ENCODE data around the gene GLYAT.
"Not testable (repeated sequence)": the region's sequence is repeated elsewhere in the genome, so short reads cannot be mapped to it uniquely, and the experiment has no call there.

The GLYAT gene

GRCh38 chr11:58693026-58693425 lies 38.7 kb downstream of the GLYAT start:
- Histone ChIP-seq H3K9me3 (ENCODE audit: control insufficient read depth, low read length) (no peaks in the 10 kb centered on the region), H3K4me1 (ENCODE audit: control insufficient read depth, insufficient read depth, low read length) (no peaks in the 10 kb centered on the region), H3K36me3 (ENCODE audit: control insufficient read depth, insufficient read depth, low read length) (no peaks in the 10 kb centered on the region), H3K27me3 (ENCODE audit: control insufficient read depth, insufficient read depth, low read length) (no peaks in the 10 kb centered on the region), H3K9ac (ENCODE audit: low read length) (no peak overlapping the region), H3K4me3 (ENCODE audit: low read length) (no peak overlapping the region)

DNA sequence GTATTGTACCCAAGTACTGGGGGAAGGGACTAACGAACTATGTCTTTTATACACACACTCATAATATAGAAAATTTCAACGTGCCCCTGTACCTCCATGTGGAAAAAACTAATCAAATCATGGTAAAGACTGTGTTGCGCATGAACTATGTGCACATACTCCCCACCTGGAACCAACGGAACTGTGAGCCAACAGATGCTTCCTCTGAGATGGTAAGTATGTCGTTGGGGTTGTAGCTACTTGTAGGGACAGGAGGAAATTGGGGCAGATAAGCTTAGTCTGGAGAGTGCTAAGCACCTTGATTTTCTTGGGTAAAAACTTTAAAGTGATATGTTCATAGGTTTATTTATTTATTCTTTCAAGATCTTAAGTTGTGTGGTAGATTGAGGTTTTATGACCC lies 40.1 kb downstream of the GLYAT start:
- H3K9me3 ChIP-seq (ENCODE audit: control insufficient read depth, low read length): no peaks in the 10 kb centered on the region
- no peaks in the 10 kb centered on the region for H3K36me3 ChIP-seq (ENCODE audit: control insufficient read depth, insufficient read depth, low read length)
- H3K27me3 ChIP-seq (ENCODE audit: control insufficient read depth, insufficient read depth, low read length): no peaks in the 10 kb centered on the region
- no peaks in the 10 kb centered on the region for H3K4me1 ChIP-seq (ENCODE audit: control insufficient read depth, insufficient read depth, low read length)
- no peak overlapping the region for H3K9ac ChIP-seq (ENCODE audit: low read length)
- no peak overlapping the region for H3K4me3 ChIP-seq (ENCODE audit: low read length)

DNA sequence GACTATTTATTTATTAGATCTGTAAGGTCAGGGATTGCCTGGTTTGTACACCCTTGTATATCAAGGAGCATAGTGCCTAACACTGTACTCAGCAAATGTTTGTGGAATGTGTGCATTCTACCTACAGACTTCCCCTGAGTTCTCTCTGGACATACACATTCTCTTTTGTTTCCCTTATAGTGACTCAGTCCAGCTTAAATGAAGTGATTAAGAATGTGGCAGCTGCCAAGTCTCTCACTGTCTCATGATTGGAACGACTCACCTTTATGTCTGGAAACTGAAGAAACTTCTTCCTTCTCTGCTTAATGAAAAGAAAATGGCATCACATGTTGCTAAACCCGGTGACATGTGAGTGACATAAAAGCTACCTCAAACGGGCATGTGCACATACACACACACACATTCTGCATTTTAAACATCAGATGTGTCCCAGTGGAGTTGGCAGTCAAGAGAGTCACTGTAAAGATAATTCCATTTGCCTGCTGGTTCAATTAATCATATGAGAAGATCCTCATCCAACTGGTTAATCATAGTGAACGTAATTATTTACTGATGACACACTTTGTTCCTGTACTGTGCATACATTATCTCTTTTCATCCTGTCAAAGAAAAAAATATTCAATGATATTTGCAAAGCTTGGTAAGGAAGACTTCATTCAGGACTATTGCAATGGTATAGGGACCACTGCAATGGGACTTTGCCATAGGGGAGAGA lies 42.8 kb downstream of the GLYAT start:
- no peak overlapping the region for H3K9ac ChIP-seq (ENCODE audit: low read length)
- H3K36me3 ChIP-seq (ENCODE audit: control insufficient read depth, insufficient read depth, low read length): no peaks in the 10 kb centered on the region
- H3K27me3 ChIP-seq (ENCODE audit: control insufficient read depth, insufficient read depth, low read length): no peaks in the 10 kb centered on the region
- no peak overlapping the region for H3K4me3 ChIP-seq (ENCODE audit: low read length)
- H3K9me3 ChIP-seq (ENCODE audit: control insufficient read depth, low read length): no peaks in the 10 kb centered on the region
- no peaks in the 10 kb centered on the region for H3K4me1 ChIP-seq (ENCODE audit: control insufficient read depth, insufficient read depth, low read length)

- H3K9ac ChIP-seq (ENCODE audit: low read length): no peak overlapping the region
These were observed 45.6 kb downstream of the GLYAT start for GRCh38 chr11:58685973-58686722.

GRCh38 chr11:58682660-58683059 lies 49.1 kb downstream of the GLYAT start:
- not testable (repeated sequence) for H3K4me1 ChIP-seq (ENCODE audit: control insufficient read depth, insufficient read depth, low read length); H3K9me3 ChIP-seq (ENCODE audit: control insufficient read depth, low read length); H3K4me3 ChIP-seq (ENCODE audit: low read length); H3K36me3 ChIP-seq (ENCODE audit: control insufficient read depth, insufficient read depth, low read length); H3K27me3 ChIP-seq (ENCODE audit: control insufficient read depth, insufficient read depth, low read length); H3K9ac ChIP-seq (ENCODE audit: low read length)

More at GRCh38 chr11:58685973-58686722, 45.6 kb downstream of the GLYAT start:
- H3K4me1 ChIP-seq (ENCODE audit: control insufficient read depth, insufficient read depth, low read length): no peaks in the 10 kb centered on the region
- H3K4me3 ChIP-seq (ENCODE audit: low read length): no peak overlapping the region
- no peaks in the 10 kb centered on the region for H3K9me3 ChIP-seq (ENCODE audit: control insufficient read depth, low read length)
- H3K36me3 ChIP-seq (ENCODE audit: control insufficient read depth, insufficient read depth, low read length): no peaks in the 10 kb centered on the region
- H3K27me3 ChIP-seq (ENCODE audit: control insufficient read depth, insufficient read depth, low read length): no peaks in the 10 kb centered on the region

- H3K4me1 ChIP-seq (ENCODE audit: control insufficient read depth, insufficient read depth, low read length); H3K36me3 ChIP-seq (ENCODE audit: control insufficient read depth, insufficient read depth, low read length); H3K9me3 ChIP-seq (ENCODE audit: control insufficient read depth, low read length); H3K27me3 ChIP-seq (ENCODE audit: control insufficient read depth, insufficient read depth, low read length); H3K4me3 ChIP-seq (ENCODE audit: low read length); H3K9ac ChIP-seq (ENCODE audit: low read length): not testable (repeated sequence)
These were observed 54.2 kb downstream of the GLYAT start for GRCh38 chr11:58677536-58677935.

- Histone ChIP-seq H3K4me1 (ENCODE audit: control insufficient read depth, insufficient read depth, low read length) (peaks cover 10% of the 10 kb centered on the region), H3K4me3 (ENCODE audit: low read length) (no peak overlapping the region), H3K36me3 (ENCODE audit: control insufficient read depth, insufficient read depth, low read length) (no peaks in the 10 kb centered on the region), H3K9ac (ENCODE audit: low read length) (no peak overlapping the region), H3K27me3 (ENCODE audit: control insufficient read depth, insufficient read depth, low read length) (peaks cover 8% of the 10 kb centered on the region), H3K9me3 (ENCODE audit: control insufficient read depth, low read length) (no peaks in the 10 kb centered on the region)
These were observed 55.1 kb downstream of the GLYAT start for GRCh38 chr11:58676563-58677135.

DNA sequence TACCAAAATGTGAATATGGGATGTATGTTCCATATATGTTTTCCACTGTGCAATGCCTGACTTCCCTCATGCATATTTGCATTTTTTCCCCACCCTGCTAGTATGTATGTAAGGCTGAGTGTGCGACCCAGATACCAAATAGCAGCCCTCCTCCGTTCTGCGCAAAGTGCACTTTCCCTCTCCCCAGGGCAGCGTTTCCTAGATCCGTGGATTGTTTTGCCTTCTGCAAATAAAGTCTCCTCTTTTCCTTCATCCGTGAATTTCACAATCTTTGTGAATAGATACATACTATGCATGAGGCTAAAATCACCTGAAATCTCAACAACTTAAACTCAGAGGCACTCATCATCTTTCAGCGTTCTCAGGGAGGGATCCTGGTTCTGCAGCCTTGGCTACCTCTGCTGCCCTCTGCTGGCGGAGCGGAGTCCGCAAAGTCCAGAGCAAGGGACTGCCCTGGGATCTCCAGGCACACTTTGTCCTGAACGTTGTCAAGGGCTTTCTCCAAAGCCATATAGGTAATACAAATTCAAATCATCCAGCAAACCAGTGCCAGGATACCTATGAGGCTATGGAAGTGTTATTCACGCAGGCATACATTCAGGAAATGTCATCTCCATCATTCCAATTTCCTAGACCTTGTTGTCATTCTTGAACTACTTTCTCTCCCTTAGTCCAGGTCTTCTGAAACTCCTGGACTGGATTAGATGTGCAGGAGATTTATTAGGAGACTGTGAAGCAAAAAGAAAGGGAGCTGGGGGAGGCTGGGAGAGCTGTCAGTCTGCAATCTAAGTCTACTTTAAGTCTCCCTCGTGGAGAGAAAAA lies 56.2 kb downstream of the GLYAT start:
- Histone ChIP-seq H3K36me3 (ENCODE audit: control insufficient read depth, insufficient read depth, low read length) (no peaks in the 10 kb centered on the region), H3K9me3 (ENCODE audit: control insufficient read depth, low read length) (no peaks in the 10 kb centered on the region), H3K27me3 (ENCODE audit: control insufficient read depth, insufficient read depth, low read length) (peaks cover 7% of the 10 kb centered on the region), H3K4me1 (ENCODE audit: control insufficient read depth, insufficient read depth, low read length) (peaks cover 13% of the 10 kb centered on the region), H3K4me3 (ENCODE audit: low read length) (no peak overlapping the region), H3K9ac (ENCODE audit: low read length) (no peak overlapping the region)

GRCh38 chr11:58674609-58675008 lies 57.1 kb downstream of the GLYAT start:
- Histone ChIP-seq H3K9ac (ENCODE audit: low read length) (no peak overlapping the region), H3K4me1 (ENCODE audit: control insufficient read depth, insufficient read depth, low read length) (peaks cover 13% of the 10 kb centered on the region), H3K4me3 (ENCODE audit: low read length) (no peak overlapping the region), H3K27me3 (ENCODE audit: control insufficient read depth, insufficient read depth, low read length) (no peaks in the 10 kb centered on the region), H3K9me3 (ENCODE audit: control insufficient read depth, low read length) (no peaks in the 10 kb centered on the region), H3K36me3 (ENCODE audit: control insufficient read depth, insufficient read depth, low read length) (no peaks in the 10 kb centered on the region)

DNA sequence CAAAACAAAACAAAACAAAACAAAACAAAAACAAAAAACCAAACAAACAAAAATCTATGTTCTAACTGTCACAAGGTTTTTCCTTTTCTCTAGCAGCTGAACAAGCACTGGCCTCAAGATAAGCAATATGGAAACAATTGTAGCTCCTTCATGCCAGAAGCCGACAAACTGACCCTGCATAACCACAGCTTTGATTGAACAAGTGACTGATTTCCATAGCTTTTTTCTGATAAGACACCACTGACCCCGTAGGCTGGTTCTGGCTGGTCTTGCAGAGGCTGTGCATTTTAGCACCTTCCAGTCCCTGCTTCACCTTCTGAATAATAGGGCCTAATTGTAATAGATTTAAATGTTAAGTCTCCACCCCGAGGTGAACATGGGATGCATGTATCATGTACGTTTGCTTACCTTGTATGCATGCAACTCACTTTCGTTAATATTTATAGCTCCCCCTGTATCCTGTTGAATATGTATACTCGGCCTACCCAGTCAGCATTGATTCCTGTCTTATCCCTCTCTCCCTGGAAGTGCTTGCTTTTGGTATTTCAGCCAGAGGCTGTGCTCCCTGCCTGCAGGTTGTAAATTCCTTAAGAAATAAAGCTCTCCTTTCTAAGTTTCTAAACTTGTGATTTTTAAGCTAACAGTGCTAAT lies 59.6 kb downstream of the GLYAT start:
- peaks cover 13% of the 10 kb centered on the region for H3K4me1 ChIP-seq (ENCODE audit: control insufficient read depth, insufficient read depth, low read length)
- H3K27me3 ChIP-seq (ENCODE audit: control insufficient read depth, insufficient read depth, low read length): no peaks in the 10 kb centered on the region
- no peaks in the 10 kb centered on the region for H3K36me3 ChIP-seq (ENCODE audit: control insufficient read depth, insufficient read depth, low read length)
- H3K9me3 ChIP-seq (ENCODE audit: control insufficient read depth, low read length): no peaks in the 10 kb centered on the region
- H3K9ac ChIP-seq (ENCODE audit: low read length): no peak overlapping the region
- no peak overlapping the region for H3K4me3 ChIP-seq (ENCODE audit: low read length)

- Histone ChIP-seq H3K9ac (ENCODE audit: low read length) (no peak overlapping the region), H3K4me3 (ENCODE audit: low read length) (no peak overlapping the region), H3K4me1 (ENCODE audit: control insufficient read depth, insufficient read depth, low read length) (peaks cover 21% of the 10 kb centered on the region), H3K36me3 (ENCODE audit: control insufficient read depth, insufficient read depth, low read length) (no peaks in the 10 kb centered on the region), H3K9me3 (ENCODE audit: control insufficient read depth, low read length) (no peaks in the 10 kb centered on the region), H3K27me3 (ENCODE audit: control insufficient read depth, insufficient read depth, low read length) (no peaks in the 10 kb centered on the region)
These were observed 71.7 kb downstream of the GLYAT start for GRCh38 chr11:58659910-58660570.

Measured in mucosa of stomach (tissue), 1 donor.